HepG2 (cell line): ENCODE measurements around the gene PLCB2. TPM values are rescaled to one million over a fixed set of nuclear protein-coding genes. Genes with fewer than 3 reads are reported as not detected.

Source experiments
- ATF4 ChIP-seq, 2 experiments: fragments of 450-650 bp in 1 of 2; sonication (generic) in 1 of 2; formaldehyde crosslinking; IDR thresholded peaks; 2 replicates each; pipeline versions ENCODE4 v1.5.0 to v1.8.0; 2020 to 2022; ENCODE audit warnings: mild to moderate bottlenecking in 1 of 2, missing genetic modification reagents in 1 of 2
- BRCA1 ChIP-seq: sonication (generic); formaldehyde crosslinking; IDR thresholded peaks from 2 replicates; pipeline ENCODE4 v1.4.0; 2020; ENCODE audit warnings: missing genetic modification reagents
- MEIS2 ChIP-seq: sonication (generic); formaldehyde crosslinking; IDR thresholded peaks from 2 replicates; pipeline ENCODE4 v1.9.0; 2021; ENCODE audit warnings: mild to moderate bottlenecking, missing genetic modification reagents
- NR0B2 ChIP-seq: sonication (generic); formaldehyde crosslinking; IDR thresholded peaks from 2 replicates; pipeline ENCODE4 v1.4.0; 2020; ENCODE audit warnings: mild to moderate bottlenecking, missing genetic modification reagents
- SUZ12 ChIP-seq: fragments of 150-350 bp; IDR thresholded peaks from 2 replicates; pipeline ENCODE4 v1.6.1; 2014; ENCODE audit warnings: low read depth, low read length
- TRIM22 ChIP-seq: fragments of 450-650 bp; IDR thresholded peaks from 2 replicates; pipeline ENCODE4 v1.6.1; 2017
- ZBTB4 ChIP-seq: sonication (generic); formaldehyde crosslinking; IDR thresholded peaks from 2 replicates; pipeline ENCODE4 v1.4.0; 2020; ENCODE audit warnings: missing genetic modification reagents, mild to moderate bottlenecking, borderline replicate concordance
- ZNF296 ChIP-seq: sonication (generic); formaldehyde crosslinking; conservative IDR thresholded peaks from 2 replicates; pipeline ENCODE4 v1.5.0; 2020; ENCODE audit warnings: mild to moderate bottlenecking, missing genetic modification reagents
- ZNF556 ChIP-seq: sonication (generic); formaldehyde crosslinking; IDR thresholded peaks from 2 replicates; pipeline ENCODE4 v1.4.0; 2020; ENCODE audit warnings: mild to moderate bottlenecking, missing genetic modification reagents, borderline replicate concordance
- ZNF788 ChIP-seq: sonication (generic); formaldehyde crosslinking; IDR thresholded peaks from 2 replicates; pipeline ENCODE4 v1.5.0; 2020; ENCODE audit warnings: mild to moderate bottlenecking, missing genetic modification reagents, borderline replicate concordance
- ZSCAN20 ChIP-seq: sonication (generic); formaldehyde crosslinking; IDR thresholded peaks from 2 replicates; pipeline ENCODE4 v1.4.0; 2020; ENCODE audit warnings: missing genetic modification reagents, mild to moderate bottlenecking, borderline replicate concordance
- polyA plus RNA-seq, 8 experiments: library from polyadenylated mRNA; depleted of rRNA in 3 of 8; stranded (reverse) in 7 of 8; unstranded in 1 of 8; fragments of >200 nt; fragmentation: Illumina TruSeq in 4 of 8; extraction: Trizol in 4 of 8; gene quantifications; 2 replicates each; pipeline versions ENCODE4 v1.2.1 to v1.2.3, GENCODE V29; 2011 to 2016; ENCODE audit warnings: low read depth in 4 of 8, missing spikeins in 1 of 8, mixed read lengths in 1 of 8; ENCODE audit not compliant: insufficient read depth in 1 of 8
- total RNA-seq, 5 experiments: library from RNA; depleted of rRNA; stranded (reverse); fragments of >200 nt; fragmentation: Illumina TruSeq; extraction: Trizol; gene quantifications; 2 replicates each; pipeline ENCODE4 v1.2.3, GENCODE V29; 2016; ENCODE audit warnings: low read depth in 1 of 5
- TF ChIP-seq, protein P1 (sequence below): sonication (generic); formaldehyde crosslinking; IDR thresholded peaks from 2 replicates; pipeline ENCODE4 v1.4.0; 2020; ENCODE audit warnings: mild to moderate bottlenecking, missing genetic modification reagents
- TF ChIP-seq, protein P2 (sequence below): sonication (generic); formaldehyde crosslinking; IDR thresholded peaks from 2 replicates; pipeline ENCODE4 v1.8.1; 2023; ENCODE audit warnings: mild to moderate bottlenecking, moderate library complexity, missing genetic modification reagents
- TF ChIP-seq, protein P3 (sequence below): IDR thresholded peaks from 2 replicates; pipeline ENCODE4 v1.6.1; 2016; ENCODE audit warnings: low read depth, control low read depth
- TF ChIP-seq, protein P4 (sequence below): sonication (generic); formaldehyde crosslinking; IDR thresholded peaks from 2 replicates; pipeline ENCODE4 v1.5.0; 2020; ENCODE audit warnings: mild to moderate bottlenecking, missing genetic modification reagents, borderline replicate concordance

PLCB2 gene
- total and polyA plus RNA-seq, 2 of the 13 experiments (the other 11 are each of a cell fraction or from before 2014, with no cell fraction given): 0.11 TPM; not detected in 1

GRCh38 chr15:40323239-40323952, 15.7 kb upstream of the PLCB2 start, which contains the start of gene INAFM2 (continued):
- TF ChIP-seq ZBTB4 (no peak), ZSCAN20 (CRISPR knock-in tag) (no peak), MEIS2 (CRISPR knock-in tag) (peak; percentile 45; the same call in 1 of the 2 replicates), ZNF556 (CRISPR knock-in tag) (0 out of 2 replicates have a peak, but pooled peaks have one; percentile 25), NR0B2 (CRISPR knock-in tag) (peak; percentile 76; the same call in 1 of the 2 replicates), TRIM22 (no peak), SUZ12 (no peak), ZNF788 (CRISPR knock-in tag) (no peak), ATF4 (CRISPR knock-in tag; IDR thresholded peaks at IDR 0.05) (no peak), BRCA1 (CRISPR knock-in tag) (no peak), ZNF296 (CRISPR knock-in tag) (no peak)
- TF ChIP-seq, protein P1, sequence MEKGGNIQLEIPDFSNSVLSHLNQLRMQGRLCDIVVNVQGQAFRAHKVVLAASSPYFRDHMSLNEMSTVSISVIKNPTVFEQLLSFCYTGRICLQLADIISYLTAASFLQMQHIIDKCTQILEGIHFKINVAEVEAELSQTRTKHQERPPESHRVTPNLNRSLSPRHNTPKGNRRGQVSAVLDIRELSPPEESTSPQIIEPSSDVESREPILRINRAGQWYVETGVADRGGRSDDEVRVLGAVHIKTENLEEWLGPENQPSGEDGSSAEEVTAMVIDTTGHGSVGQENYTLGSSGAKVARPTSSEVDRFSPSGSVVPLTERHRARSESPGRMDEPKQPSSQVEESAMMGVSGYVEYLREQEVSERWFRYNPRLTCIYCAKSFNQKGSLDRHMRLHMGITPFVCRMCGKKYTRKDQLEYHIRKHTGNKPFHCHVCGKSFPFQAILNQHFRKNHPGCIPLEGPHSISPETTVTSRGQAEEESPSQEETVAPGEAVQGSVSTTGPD (CRISPR knock-in tag): no peak
- TF ChIP-seq, protein P2, sequence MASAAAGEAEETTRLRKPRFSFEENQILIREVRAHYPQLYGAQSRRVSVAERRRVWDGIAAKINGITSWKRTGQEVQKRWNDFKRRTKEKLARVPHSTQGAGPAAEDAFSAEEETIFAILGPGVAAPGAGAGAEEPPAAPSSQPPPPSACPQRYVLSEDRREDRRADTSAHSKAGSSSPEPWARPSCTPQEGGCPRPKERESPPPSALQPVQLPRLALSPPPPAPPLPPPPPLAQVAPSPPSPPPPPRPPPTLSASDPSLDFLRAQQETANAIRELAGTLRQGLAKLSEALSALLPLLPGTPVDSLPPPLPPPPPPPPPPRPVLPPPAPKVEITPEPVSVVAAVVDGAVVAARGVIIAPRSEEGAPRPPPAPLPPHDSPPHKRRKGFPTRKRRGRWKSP: 0 out of 2 replicates have a peak, but pooled peaks have one; percentile 74
- TF ChIP-seq, protein P3, sequence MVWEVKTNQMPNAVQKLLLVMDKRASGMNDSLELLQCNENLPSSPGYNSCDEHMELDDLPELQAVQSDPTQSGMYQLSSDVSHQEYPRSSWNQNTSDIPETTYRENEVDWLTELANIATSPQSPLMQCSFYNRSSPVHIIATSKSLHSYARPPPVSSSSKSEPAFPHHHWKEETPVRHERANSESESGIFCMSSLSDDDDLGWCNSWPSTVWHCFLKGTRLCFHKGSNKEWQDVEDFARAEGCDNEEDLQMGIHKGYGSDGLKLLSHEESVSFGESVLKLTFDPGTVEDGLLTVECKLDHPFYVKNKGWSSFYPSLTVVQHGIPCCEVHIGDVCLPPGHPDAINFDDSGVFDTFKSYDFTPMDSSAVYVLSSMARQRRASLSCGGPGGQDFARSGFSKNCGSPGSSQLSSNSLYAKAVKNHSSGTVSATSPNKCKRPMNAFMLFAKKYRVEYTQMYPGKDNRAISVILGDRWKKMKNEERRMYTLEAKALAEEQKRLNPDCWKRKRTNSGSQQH (CRISPR knock-in tag): peak; percentile 71; the same call in 1 of the 2 replicates
- TF ChIP-seq, protein P4, sequence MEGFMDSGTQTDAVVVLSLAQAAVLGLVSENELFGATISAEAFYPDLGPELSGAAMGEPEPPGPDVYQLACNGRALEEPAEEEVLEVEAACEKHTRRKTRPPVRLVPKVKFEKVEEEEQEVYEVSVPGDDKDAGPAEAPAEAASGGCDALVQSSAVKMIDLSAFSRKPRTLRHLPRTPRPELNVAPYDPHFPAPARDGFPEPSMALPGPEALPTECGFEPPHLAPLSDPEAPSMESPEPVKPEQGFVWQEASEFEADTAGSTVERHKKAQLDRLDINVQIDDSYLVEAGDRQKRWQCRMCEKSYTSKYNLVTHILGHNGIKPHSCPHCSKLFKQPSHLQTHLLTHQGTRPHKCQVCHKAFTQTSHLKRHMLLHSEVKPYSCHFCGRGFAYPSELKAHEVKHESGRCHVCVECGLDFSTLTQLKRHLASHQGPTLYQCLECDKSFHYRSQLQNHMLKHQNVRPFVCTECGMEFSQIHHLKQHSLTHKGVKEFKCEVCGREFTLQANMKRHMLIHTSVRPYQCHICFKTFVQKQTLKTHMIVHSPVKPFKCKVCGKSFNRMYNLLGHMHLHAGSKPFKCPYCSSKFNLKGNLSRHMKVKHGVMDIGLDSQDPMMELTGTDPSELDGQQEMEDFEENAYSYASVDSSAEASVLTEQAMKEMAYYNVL: peak; percentile 40; the same call in 1 of the 2 replicates
